GM19238 (cell line): ENCODE data around the gene ZNF383.
"Not testable (repeated sequence)": the region's sequence is repeated elsewhere in the genome, so short reads cannot be mapped to it uniquely, and the experiment has no call there.

ENCODE experiments used
- DNase-seq: peaks from one replicate; pipeline ENCODE4 v3.0.0; 2011; ENCODE audit warnings: low spot score; ENCODE audit not compliant: insufficient read length

The ZNF383 gene

GRCh38 chr19:37292998-37293939 is 75.3 kb downstream of the ZNF383 start:
- not testable (repeated sequence) for DNase-seq

- DNase-seq: not testable (repeated sequence)
Observed at GRCh38 chr19:37294246-37294645, 76.2 kb downstream of the ZNF383 start.
